ENCODE data around the gene NRN1L. TPM values are rescaled to one million over a fixed set of nuclear protein-coding genes. Genes with fewer than 3 reads are reported as not detected.

The NRN1L gene
- total RNA-seq, 1 experiment from 2014 or later, result 1.1 TPM

GRCh38 chr16:67856927-67857546 is 27.6 kb upstream of the NRN1L start:
- no peak for DNase-seq (ENCODE audit: low read depth, low spot score)
- Histone ChIP-seq H3K36me3 (ENCODE audit: control insufficient read depth, insufficient read depth, low read length) (no peaks in the 10 kb centered on the region), H3K4me3 (ENCODE audit: low read depth in 2 of 2, low read length in 2 of 2) (no peak overlapping the region), H3K27me3 (ENCODE audit: control insufficient read depth, insufficient read depth, low read length) (no peaks in the 10 kb centered on the region), H3K4me1 (ENCODE audit: control insufficient read depth, insufficient read depth, low read length) (peaks cover 15% of the 10 kb centered on the region), H3K9me3 (ENCODE audit: control insufficient read depth, insufficient read depth, low read depth, low read length) (no peaks in the 10 kb centered on the region), H3K27ac (ENCODE audit: low read length) (no peak overlapping the region)
- ChIA-PET POLR2A (no interaction called here), CTCF (no interaction called here)
- in situ Hi-C loops (cut with HindIII; ENCODE audit: low pct_unique_long_range_greater_than_20kb, low sequenced_read_pairs) (no loop called here), intact Hi-C loops (cut with micrococcal nuclease; ENCODE audit: unreplicated experiment) (no loop called here)
- no peak for TF ChIP-seq TCF7L2 (IDR thresholded peaks at IDR 0.05; ENCODE audit: low read depth, low read length)
- BruUV-seq (replicated peaks), result no TSS peak
- ATAC-seq, result no peak

GRCh38 chr16:67857547-67858233 is 27.0 kb upstream of the NRN1L start:
- Histone ChIP-seq H3K4me1 (ENCODE audit: control insufficient read depth, insufficient read depth, low read length) (peaks cover 15% of the 10 kb centered on the region), H3K36me3 (ENCODE audit: control insufficient read depth, insufficient read depth, low read length) (no peaks in the 10 kb centered on the region), H3K9me3 (ENCODE audit: control insufficient read depth, insufficient read depth, low read depth, low read length) (no peaks in the 10 kb centered on the region), H3K27ac (ENCODE audit: low read length) (no peak overlapping the region), H3K27me3 (ENCODE audit: control insufficient read depth, insufficient read depth, low read length) (no peaks in the 10 kb centered on the region), H3K4me3 (ENCODE audit: low read depth in 2 of 2, low read length in 2 of 2) (no peak overlapping the region)
- intact Hi-C loops (cut with micrococcal nuclease; ENCODE audit: unreplicated experiment) (no loop called here), in situ Hi-C loops (cut with HindIII; ENCODE audit: low pct_unique_long_range_greater_than_20kb, low sequenced_read_pairs) (no loop called here)
- ChIA-PET POLR2A (no interaction called here), CTCF (no interaction called here)
- BruUV-seq (replicated peaks), result no TSS peak
- TF ChIP-seq POLR2AphosphoS5 (IDR thresholded peaks at IDR 0.05; ENCODE audit: low read depth, low read length) (no peak), TCF7L2 (IDR thresholded peaks at IDR 0.05; ENCODE audit: low read depth, low read length) (no peak), SIN3A (IDR thresholded peaks at IDR 0.05; ENCODE audit: borderline replicate concordance, insufficient read depth, low read depth, low read length) (no peak), CTCF (IDR thresholded peaks at IDR 0.05) (no peak), REST (IDR thresholded peaks at IDR 0.05; ENCODE audit: insufficient read depth in 1 of 2, low read depth in 2 of 2, low read length in 1 of 2) (no peak)
- peak; percentile 86 for ATAC-seq
- DNase-seq (ENCODE audit: low read depth, low spot score), result peak; percentile 78

- ATAC-seq (no peak), DNase-seq (ENCODE audit: low read depth, low spot score) (no peak)
- BruUV-seq (replicated peaks), result TSS peak; percentile 21
- TF ChIP-seq POLR2AphosphoS5 (IDR thresholded peaks at IDR 0.05; ENCODE audit: low read depth, low read length), result no peak
- TF ChIP-seq REST (IDR thresholded peaks at IDR 0.05; ENCODE audit: insufficient read depth in 1 of 2, low read depth in 2 of 2, low read length in 1 of 2), result no peak
- TF ChIP-seq TCF7L2 (IDR thresholded peaks at IDR 0.05; ENCODE audit: low read depth, low read length), result no peak
- no peak for TF ChIP-seq SIN3A (IDR thresholded peaks at IDR 0.05; ENCODE audit: borderline replicate concordance, insufficient read depth, low read depth, low read length)
- TF ChIP-seq CTCF (IDR thresholded peaks at IDR 0.05), result no peak
- no peak overlapping the region for H3K27ac ChIP-seq (ENCODE audit: low read length)
- H3K9me3 ChIP-seq (ENCODE audit: control insufficient read depth, insufficient read depth, low read depth, low read length), result no peaks in the 10 kb centered on the region
- ChIA-PET POLR2A (no interaction called here), CTCF (no interaction called here)
- in situ Hi-C loops (cut with HindIII; ENCODE audit: low pct_unique_long_range_greater_than_20kb, low sequenced_read_pairs) (no loop called here), intact Hi-C loops (cut with micrococcal nuclease; ENCODE audit: unreplicated experiment) (no loop called here)
- peaks cover 15% of the 10 kb centered on the region for H3K4me1 ChIP-seq (ENCODE audit: control insufficient read depth, insufficient read depth, low read length)
- H3K27me3 ChIP-seq (ENCODE audit: control insufficient read depth, insufficient read depth, low read length), result no peaks in the 10 kb centered on the region
- no peak overlapping the region for H3K4me3 ChIP-seq (ENCODE audit: low read depth in 2 of 2, low read length in 2 of 2)
- H3K36me3 ChIP-seq (ENCODE audit: control insufficient read depth, insufficient read depth, low read length), result no peaks in the 10 kb centered on the region
Observed at GRCh38 chr16:67858500-67858899, 26.2 kb upstream of the NRN1L start.

Data from Panc1 (cell line).